Stimulated activated CD4-positive, alpha-beta T cell treated with anti-CD3 and anti-CD28 coated beads, TNF-alpha, amount 100 ng/mL, for 1 hour (primary cell): ENCODE results near the gene TAF1B.
A peak's percentile ranks its signal among the peaks of the same experiment; 100 is the strongest.

Experiments
- DNase-seq, 3 donors: peaks; one replicate each; pipeline ENCODE4 v3.0.0-alpha.2; 2020; ENCODE audit warnings: low read depth in 3 of 3, low spot score in 1 of 3

Gene TAF1B

GRCh38 chr2:9807555-9808305 is 35.5 kb upstream of the TAF1B start:
- DNase-seq = no peak

DNA sequence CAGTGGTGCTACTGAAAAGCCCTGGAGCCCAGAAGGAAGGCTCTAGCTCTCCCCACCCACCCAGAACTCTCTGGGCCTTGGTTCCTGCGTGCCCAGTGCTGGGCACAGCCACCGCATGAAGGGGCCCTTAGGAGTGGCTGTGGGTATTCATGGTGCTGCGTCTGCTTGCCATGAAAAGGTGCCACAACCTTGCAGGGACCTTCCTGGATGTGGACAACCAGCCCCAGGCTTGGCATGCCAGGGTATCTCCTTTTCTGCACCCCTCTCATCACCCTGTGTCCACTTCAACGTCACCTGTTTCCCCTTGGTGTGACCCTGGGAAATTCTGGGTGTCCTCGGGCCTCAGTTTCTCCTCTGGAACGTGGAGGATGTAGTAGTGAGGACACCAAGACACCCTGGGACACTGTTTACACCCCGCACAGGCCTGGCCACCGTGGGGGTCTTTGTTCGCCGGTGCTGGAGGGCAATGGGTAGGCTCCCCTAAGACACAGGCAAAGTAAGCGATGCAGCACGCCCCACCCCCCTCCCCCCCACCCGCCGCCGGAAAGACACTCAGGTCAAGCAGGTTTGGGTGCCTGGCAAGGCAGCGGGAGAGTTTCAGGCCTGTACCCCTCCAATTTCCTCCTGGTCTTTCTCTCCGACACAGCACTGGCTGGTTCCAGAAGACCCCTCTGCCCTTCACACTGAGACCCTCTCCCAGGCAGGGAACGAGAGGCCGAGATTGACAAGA is 34.8 kb upstream of the TAF1B start:
- DNase-seq = no peak

DNA sequence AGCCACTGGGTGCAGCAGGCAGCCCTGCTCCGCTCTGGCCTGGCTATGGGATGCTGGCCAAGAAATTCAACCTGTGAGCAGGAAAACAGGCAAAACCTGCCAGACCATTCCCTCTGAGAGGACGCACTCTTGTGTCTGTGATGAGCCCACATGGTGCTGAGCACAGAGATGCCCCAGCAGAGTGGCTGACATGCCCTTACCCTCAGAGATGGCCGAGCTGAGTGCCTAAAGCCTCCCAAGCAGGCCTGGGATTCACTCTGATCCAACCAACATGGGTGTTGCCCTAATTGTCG is 34.3 kb upstream of the TAF1B start:
- no peak for DNase-seq

DNA sequence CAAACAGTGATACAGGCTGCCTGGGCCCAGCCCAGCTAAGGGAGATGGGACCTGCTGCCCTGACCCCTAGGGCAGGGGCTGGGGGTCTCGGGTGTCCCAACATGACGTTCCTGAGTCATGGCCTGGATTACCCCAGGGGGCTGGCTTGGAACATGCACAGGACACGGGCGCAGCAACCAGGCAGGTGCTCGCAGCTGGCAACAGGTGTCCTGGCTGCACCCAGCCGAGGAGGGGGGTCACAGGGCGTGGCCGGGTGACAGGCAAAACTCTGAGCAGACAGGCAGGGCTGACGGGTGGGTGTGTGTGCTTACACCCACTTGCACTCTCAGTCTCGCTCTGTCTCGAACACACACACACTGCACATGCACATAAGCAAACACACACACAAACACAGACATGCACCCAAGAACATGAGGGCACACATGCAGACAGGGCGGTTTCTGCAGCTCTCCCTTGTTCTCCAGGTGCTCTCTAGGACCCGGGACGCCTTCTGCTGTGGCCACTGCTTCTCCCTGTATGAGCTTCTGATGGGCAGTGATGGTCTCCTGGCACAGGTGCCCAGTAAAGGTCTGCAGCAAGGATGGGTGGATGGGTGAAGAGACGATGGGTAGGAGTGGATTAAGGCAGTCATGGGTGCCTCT is 33.7 kb upstream of the TAF1B start:
- no peak for DNase-seq

- no peak for DNase-seq
These were observed 32.1 kb upstream of the TAF1B start for GRCh38 chr2:9811216-9811615.

GRCh38 chr2:9811679-9812511 is 31.4 kb upstream of the TAF1B start:
- no peak for DNase-seq

- no peak for DNase-seq
These were observed 30.3 kb upstream of the TAF1B start for GRCh38 chr2:9812945-9813311.

- peak; percentile 13 to 67 (median 37) for DNase-seq
These were observed 29.8 kb upstream of the TAF1B start for GRCh38 chr2:9813312-9814128.

DNA sequence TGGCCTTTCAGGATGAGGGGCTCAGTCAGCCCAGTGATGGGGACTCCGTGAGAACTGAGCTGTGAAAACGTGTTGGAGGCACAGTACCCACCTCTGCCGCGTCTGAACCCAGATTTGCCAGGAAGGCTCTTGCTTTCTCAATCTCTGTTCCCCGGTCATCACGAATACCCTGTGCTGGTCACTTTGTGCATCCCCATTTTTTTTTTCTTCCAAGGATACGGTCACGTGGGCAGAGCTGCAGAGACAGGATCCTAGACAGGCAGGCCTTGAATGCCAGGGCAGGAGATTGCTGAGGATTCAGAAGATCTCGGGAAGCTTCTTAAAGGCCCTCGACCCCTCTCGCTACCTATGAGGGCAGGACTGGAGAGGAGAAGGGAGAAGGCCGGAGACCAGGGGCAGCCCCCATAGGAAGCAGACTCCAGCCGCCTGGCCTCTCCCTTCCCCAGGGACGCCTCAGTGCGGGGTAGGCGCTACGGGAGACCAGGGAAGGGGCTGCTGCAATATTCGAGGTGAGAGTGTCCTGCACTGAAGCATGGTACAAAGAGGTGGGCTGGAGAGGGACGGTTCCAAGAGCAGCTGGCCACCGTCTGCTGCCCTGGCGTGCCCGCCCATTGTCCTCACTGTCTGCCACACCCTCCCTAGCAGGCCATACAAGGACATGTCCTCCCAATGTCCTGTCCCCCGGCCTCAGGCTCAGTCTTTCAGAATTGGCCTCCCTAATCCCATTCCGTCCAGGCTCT is 29.0 kb upstream of the TAF1B start:
- DNase-seq = no peak

DNA sequence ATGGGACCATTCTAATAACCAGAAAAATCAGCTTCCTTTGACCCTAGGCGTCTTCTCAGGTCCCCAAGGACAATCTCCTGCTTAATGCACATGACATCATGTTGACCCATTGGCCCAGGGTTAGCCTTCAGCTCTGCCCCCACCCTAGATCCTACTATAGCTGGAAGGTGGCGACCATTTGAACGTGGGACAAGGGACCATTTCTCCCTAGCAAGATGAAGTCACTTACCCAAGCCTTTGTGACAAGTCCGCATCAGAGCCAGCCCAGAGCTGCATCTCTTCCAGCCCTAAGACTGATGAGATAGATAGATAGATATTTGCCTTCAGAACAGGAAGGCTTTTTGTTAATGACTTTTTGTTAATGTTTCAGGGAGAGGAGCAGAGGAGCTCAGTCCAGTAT is 28.2 kb upstream of the TAF1B start:
- no peak for DNase-seq

- no peak for DNase-seq
These were observed 27.4 kb upstream of the TAF1B start for GRCh38 chr2:9815844-9816279.

- DNase-seq = no peak
These were observed 25.2 kb upstream of the TAF1B start for GRCh38 chr2:9818097-9818496.

GRCh38 chr2:9819551-9819950 is 23.7 kb upstream of the TAF1B start:
- DNase-seq = no peak

GRCh38 chr2:9820020-9820973 is 23.0 kb upstream of the TAF1B start:
- DNase-seq = no peak

DNA sequence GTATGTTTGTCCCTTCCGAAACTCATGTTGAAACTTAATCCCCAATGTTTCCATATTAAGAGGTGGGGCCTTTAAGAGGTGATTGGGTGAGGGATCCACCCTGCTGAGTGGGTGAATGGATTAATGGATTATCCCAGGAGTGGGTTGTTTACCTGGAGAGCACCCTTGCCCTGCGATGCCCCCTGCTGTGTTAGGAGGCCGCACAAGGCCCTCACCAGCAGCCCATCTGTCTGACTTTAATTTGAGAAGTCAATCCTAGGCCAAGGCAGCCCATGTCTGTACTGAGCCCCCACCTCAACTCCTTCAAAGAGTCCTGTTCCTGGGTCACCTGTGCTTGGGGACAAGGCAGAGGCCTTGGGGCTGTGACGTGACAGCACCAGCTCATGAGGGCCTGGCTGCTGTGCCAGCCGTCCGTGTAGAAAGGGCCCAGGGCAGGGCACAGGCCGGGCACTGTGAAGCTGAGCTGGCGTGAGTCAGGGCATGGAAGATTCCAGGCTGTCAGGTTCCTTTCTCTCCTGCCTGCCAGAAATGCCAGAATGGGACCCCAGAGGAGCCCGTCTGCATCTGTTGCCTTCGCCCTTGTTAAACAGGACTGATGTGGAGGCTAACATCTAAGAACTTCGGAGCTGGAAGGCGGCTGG is 21.3 kb upstream of the TAF1B start:
- DNase-seq = no peak

DNA sequence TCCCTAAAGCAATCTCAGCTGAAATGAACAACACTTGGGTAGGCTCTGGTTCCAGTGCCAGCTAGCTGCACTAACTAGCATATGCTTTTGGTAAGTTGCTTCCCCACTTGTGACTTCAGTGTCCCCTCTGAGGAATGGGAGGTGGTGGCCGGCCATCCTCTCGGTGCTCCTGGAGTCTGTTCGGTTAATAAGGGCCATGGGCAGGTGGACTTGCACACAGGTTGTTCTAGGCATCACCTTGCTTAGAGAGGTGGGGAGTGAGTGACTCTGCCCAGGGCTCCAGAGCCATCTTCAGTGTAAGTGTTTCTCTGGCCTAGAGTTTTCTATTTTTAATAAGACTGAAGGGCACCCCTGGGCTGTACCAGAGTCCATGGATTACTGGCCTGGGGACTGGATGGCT is 18.8 kb upstream of the TAF1B start:
- DNase-seq = no peak

DNA sequence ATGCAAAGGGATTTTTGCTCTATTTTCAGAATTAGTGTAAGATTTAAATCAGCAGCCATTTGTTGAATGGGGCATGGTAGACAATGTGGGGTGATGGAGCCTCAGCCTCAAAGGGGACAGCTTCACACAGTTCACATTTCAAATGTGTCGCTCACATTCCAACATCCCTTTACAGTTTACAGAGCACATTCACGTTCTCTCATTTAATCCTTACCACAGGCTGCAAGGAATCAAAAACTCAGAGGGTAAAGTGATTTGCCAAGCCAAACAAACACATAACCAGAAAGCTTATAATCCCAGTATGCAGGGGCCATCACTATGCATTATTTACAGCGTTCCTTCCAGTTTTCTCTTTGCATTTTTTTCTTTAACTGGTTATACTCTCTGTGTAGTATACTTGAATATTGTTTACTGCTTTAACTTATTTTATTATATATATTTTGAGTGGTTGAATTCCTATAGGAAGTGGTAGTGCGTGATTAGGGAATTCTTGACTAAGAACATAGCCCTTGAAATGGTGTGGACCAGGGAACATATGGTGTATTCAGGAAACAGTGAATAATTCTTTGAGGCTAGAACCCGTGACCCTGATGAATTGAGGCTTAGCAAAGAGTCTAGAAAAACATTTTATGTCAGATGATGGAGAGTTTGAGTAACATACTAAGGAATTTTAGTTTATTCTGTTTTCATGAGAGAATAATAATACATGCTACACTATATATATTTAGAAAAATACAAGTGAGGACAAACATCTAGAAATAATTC is 18.1 kb upstream of the TAF1B start:
- no peak for DNase-seq

DNA sequence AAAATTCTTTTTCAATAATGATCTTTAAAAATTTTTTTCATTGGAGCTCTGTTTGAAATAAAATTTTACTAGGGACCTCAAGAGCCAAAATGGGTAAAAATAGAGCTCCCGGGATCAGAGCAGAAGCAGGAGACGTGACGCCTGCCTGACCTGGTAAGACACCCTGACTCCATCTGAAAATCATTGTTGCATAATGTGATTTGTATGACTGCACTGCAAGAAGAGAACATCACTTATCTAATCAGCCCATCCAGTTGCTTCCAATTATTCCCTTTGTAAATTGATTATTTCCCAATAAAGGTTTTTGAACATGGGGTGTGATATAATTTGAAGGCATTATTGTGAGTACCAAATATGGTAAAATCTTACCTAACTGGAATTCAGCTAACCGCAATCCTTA is 17.1 kb upstream of the TAF1B start:
- DNase-seq = no peak
